HepG2 (cell line): ENCODE data around the gene HRCT1. TPM values are rescaled to one million over a fixed set of nuclear protein-coding genes. Genes with fewer than 3 reads are reported as not detected.

ENCODE experiments used
- ATAC-seq: fragments of 200-7000 bp; cut with Tn5 transposase; 3 replicates; pipeline ENCODE4 v1.9.1; 2020; ENCODE audit warnings: mild to moderate bottlenecking, moderate library complexity
- BruUV-seq: library from RNA; stranded (reverse); fragments of 400-500 nt; replicated peaks from 2 replicates; lab custom pipeline; 2021; lab: Mats Ljungman, UMichigan
- CTCF ChIA-PET: fragments of 300-600 bp; formaldehyde crosslinking; extraction: SDS; loops from one replicate; lab custom pipeline; 2021; ENCODE audit warnings: low total read pairs, inconsistent platforms, low intra/inter-chr PET ratio; lab: Yijun Ruan, JAX
- POLR2A ChIA-PET: fragments of 350-600 bp; sonication (Branson Sonifier 250); formaldehyde crosslinking; loops from one replicate; lab custom pipeline; 2020; ENCODE audit warnings: antibody characterized with exemption, inconsistent platforms; lab: Yijun Ruan, JAX
- DNase-seq: peaks from one replicate; pipeline ENCODE4 v3.0.0-alpha.2; 2015; ENCODE audit warnings: low spot score
- FAIRE-seq: peaks from 3 replicates; lab custom pipeline; 2011; peaks lifted over from hg19 to GRCh38; lab: Jason Lieb, UNC
- H2AFZ ChIP-seq: one replicate; pipeline ENCODE4 v1.6.1; 2011; ENCODE audit warnings: low read length, inconsistent platforms
- H3K27ac ChIP-seq: fragments of 300-600 bp; 3 replicates; pipeline ENCODE4 v1.8.0; 2011; ENCODE audit warnings: mixed run types, mild to moderate bottlenecking, mixed read lengths, low read length, inconsistent platforms; ENCODE audit not compliant: insufficient read depth; ENCODE audit errors: extremely low read length
- H3K27me3 ChIP-seq, 2 experiments: fragments of 200-600 bp in 1 of 2; 2 replicates in 1 of 2; 3 replicates in 1 of 2; pipeline versions ENCODE4 v1.6.0 to v1.8.0; 2011; ENCODE audit warnings: low read length in 2 of 2, mild to moderate bottlenecking in 2 of 2, moderate library complexity in 2 of 2, inconsistent platforms in 1 of 2; ENCODE audit not compliant: insufficient read depth in 2 of 2, control insufficient read depth in 1 of 2
- H3K36me3 ChIP-seq, 2 experiments: fragments of 200-600 bp in 1 of 2; replicated peaks in 1 of 2; 2 replicates in 1 of 2; 3 replicates in 1 of 2; pipeline versions ENCODE4 v1.5.1 to v1.8.0; 2011; ENCODE audit warnings: low read length in 2 of 2, inconsistent platforms in 1 of 2; ENCODE audit not compliant: insufficient read depth in 2 of 2, control insufficient read depth in 1 of 2
- H3K4me1 ChIP-seq: 2 replicates; pipeline ENCODE4 v1.5.1; 2012; ENCODE audit warnings: low read length, inconsistent platforms; ENCODE audit not compliant: insufficient read depth
- H3K4me2 ChIP-seq: 2 replicates; pipeline ENCODE4 v1.6.0; 2011; ENCODE audit warnings: low read depth, low read length, inconsistent platforms
- H3K4me3 ChIP-seq, 3 experiments: fragments of 200-600 bp in 1 of 3; sonication (generic), shearing (Covaris generic) in 1 of 3; replicated peaks in 1 of 3; 2 replicates each; pipeline ENCODE4 v1.5.1; 2011 to 2016; ENCODE audit warnings: low read length in 3 of 3, inconsistent platforms in 2 of 3, low read depth in 2 of 3, mild to moderate bottlenecking in 2 of 3, control low read depth in 1 of 3, mixed read lengths in 1 of 3; ENCODE audit not compliant: insufficient read depth in 1 of 3
- H3K79me2 ChIP-seq: one replicate; pipeline ENCODE4 v1.6.1; 2011; ENCODE audit warnings: low read length, inconsistent platforms; ENCODE audit not compliant: insufficient read depth
- H3K9ac ChIP-seq: 2 replicates; pipeline ENCODE4 v1.6.0; 2011; ENCODE audit warnings: mild to moderate bottlenecking, low read depth, low read length, inconsistent platforms; ENCODE audit not compliant: insufficient read depth
- H3K9me3 ChIP-seq: 2 replicates; pipeline ENCODE4 v1.5.1; 2012; ENCODE audit warnings: mild to moderate bottlenecking, low read length
- H4K20me1 ChIP-seq: 2 replicates; pipeline ENCODE4 v1.6.0; 2011; ENCODE audit warnings: inconsistent platforms, mild to moderate bottlenecking, low read length, moderate library complexity; ENCODE audit not compliant: insufficient read depth
- HCFC1 ChIP-seq: fragments of 150-350 bp; IDR thresholded peaks from 2 replicates; pipeline ENCODE4 v1.6.1; 2014; ENCODE audit warnings: low read depth, low read length
- KMT2B ChIP-seq: IDR thresholded peaks from 2 replicates; pipeline ENCODE4 v1.6.1; 2016; ENCODE audit warnings: missing genetic modification reagents, missing compliant biosample characterization
- NFRKB ChIP-seq: fragments of 450-650 bp; IDR thresholded peaks from 2 replicates; pipeline ENCODE4 v1.6.1; 2017
- NPAS2 ChIP-seq: sonication (generic); formaldehyde crosslinking; IDR thresholded peaks from 2 replicates; pipeline ENCODE4 v1.8.0; 2022; ENCODE audit warnings: mild to moderate bottlenecking, missing genetic modification reagents, borderline replicate concordance
- NR2F1 ChIP-seq, 2 experiments: fragments of 450-650 bp in 1 of 2; formaldehyde crosslinking in 1 of 2; IDR thresholded peaks; 2 replicates each; pipeline versions ENCODE4 v1.5.0 to v1.6.1; 2016 to 2020; ENCODE audit warnings: mild to moderate bottlenecking in 1 of 2, missing compliant biosample characterization in 1 of 2, missing genetic modification reagents in 1 of 2, moderate library complexity in 1 of 2
- SMARCC2 ChIP-seq: fragments of 450-650 bp; IDR thresholded peaks from 2 replicates; pipeline ENCODE4 v1.6.1; 2017; ENCODE audit warnings: antibody characterized with exemption, mild to moderate bottlenecking
- ZBTB7A ChIP-seq: sonication (generic); formaldehyde crosslinking; IDR thresholded peaks from 2 replicates; pipeline ENCODE4 v1.8.0; 2022; ENCODE audit warnings: mild to moderate bottlenecking, missing genetic modification reagents
- ZNF281 ChIP-seq: sonication (generic); formaldehyde crosslinking; IDR thresholded peaks from 2 replicates; pipeline ENCODE4 v1.4.0; 2020; ENCODE audit warnings: missing genetic modification reagents, borderline replicate concordance
- ZNF709 ChIP-seq: sonication (generic); formaldehyde crosslinking; IDR thresholded peaks from 2 replicates; pipeline ENCODE4 v1.5.0; 2020; ENCODE audit warnings: mild to moderate bottlenecking, missing genetic modification reagents
- WGBS: methylation state at CpG from one replicate; pipeline ENCODE4 v1.1.6; 2017; ENCODE audit warnings: low lambda C conversion rate; 5-methylcytosine and 5-hydroxymethylcytosine counted together
- in situ Hi-C: cut with HindIII; loops from 2 replicates; pipeline ENCODE4 v1.10.0; 2017; ENCODE audit warnings: low pct_unique_long_range_greater_than_20kb; ENCODE audit not compliant: extremely low pct_ligation_motif_present
- intact Hi-C: fragments of 100-400 bp; cut with micrococcal nuclease; formaldehyde crosslinking; loops from one replicate; pipeline ENCODE4 v1.10.0; 2022; ENCODE audit not compliant: unreplicated experiment
- polyA plus RNA-seq, 8 experiments: library from polyadenylated mRNA; depleted of rRNA in 3 of 8; stranded (reverse) in 7 of 8; unstranded in 1 of 8; fragments of >200 nt; fragmentation: Illumina TruSeq in 4 of 8; extraction: Trizol in 4 of 8; gene quantifications; 2 replicates each; pipeline versions ENCODE4 v1.2.1 to v1.2.3, GENCODE V29; 2011 to 2016; ENCODE audit warnings: low read depth in 4 of 8, missing spikeins in 1 of 8, mixed read lengths in 1 of 8; ENCODE audit not compliant: insufficient read depth in 1 of 8
- total RNA-seq, 5 experiments: library from RNA; depleted of rRNA; stranded (reverse); fragments of >200 nt; fragmentation: Illumina TruSeq; extraction: Trizol; gene quantifications; 2 replicates each; pipeline ENCODE4 v1.2.3, GENCODE V29; 2016; ENCODE audit warnings: low read depth in 1 of 5
- TF ChIP-seq, protein P1 (sequence below): sonication (generic); formaldehyde crosslinking; IDR thresholded peaks from 2 replicates; pipeline ENCODE4 v1.4.0; 2020; ENCODE audit warnings: missing genetic modification reagents, borderline replicate concordance

The HRCT1 gene
- total and polyA plus RNA-seq, 2 of the 13 experiments (the other 11 are each of a cell fraction or from before 2014, with no cell fraction given) = 0.13 TPM; not detected in 1

DNA sequence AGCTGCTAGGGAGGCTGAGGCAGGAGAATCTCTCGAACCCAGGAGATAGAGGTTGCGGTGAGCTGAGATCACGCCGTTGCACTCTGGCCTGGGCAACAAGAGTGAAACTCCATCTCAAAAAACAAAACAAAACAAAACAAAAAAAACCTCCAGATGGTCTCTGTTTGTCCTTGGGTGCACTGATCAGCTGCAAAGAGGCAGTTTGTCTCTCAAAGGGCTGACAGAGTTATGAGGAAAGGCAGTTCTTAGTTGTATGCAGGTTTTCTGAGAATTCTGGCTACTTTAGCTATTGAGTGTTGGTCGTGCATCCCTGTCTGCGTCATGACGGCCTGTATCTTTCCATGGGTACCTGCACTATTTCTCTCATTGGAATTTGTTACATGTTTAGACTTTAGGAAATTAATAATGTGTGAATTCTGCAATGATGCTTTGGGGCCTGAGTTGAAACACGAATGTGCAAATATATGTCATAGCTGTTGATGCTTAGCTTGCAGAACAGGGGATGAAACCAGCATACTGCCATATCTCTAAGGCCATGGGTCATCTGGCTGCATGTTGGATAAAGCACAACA lies 33.8 kb downstream of the HRCT1 start:
- POLR2A ChIA-PET = no interaction called here
- Histone ChIP-seq H3K4me3 (no peak overlapping the region), H3K4me2 (no peak overlapping the region), H2AFZ (no peak overlapping the region), H4K20me1 (no peaks in the 10 kb centered on the region), H3K79me2 (no peaks in the 10 kb centered on the region), H3K36me3 (no peaks in the 10 kb centered on the region), H3K27ac (no peak overlapping the region), H3K9ac (no peak overlapping the region), H3K27me3 (peaks cover 0 to 6% of the 10 kb centered on the region in 2 experiments; a peak in 2 of 5 replicates), H3K4me1 (peaks cover 9% of the 10 kb centered on the region), H3K9me3 (no peaks in the 10 kb centered on the region)
- ATAC-seq (no peak), FAIRE-seq (no peak), DNase-seq (no peak)
- CTCF ChIA-PET = no interaction called here
- no TSS peak for BruUV-seq
- WGBS = 32% methylated on average over 8 of the region's 8 CpGs
- in situ Hi-C loops = no loop called here
- TF ChIP-seq, protein P1, sequence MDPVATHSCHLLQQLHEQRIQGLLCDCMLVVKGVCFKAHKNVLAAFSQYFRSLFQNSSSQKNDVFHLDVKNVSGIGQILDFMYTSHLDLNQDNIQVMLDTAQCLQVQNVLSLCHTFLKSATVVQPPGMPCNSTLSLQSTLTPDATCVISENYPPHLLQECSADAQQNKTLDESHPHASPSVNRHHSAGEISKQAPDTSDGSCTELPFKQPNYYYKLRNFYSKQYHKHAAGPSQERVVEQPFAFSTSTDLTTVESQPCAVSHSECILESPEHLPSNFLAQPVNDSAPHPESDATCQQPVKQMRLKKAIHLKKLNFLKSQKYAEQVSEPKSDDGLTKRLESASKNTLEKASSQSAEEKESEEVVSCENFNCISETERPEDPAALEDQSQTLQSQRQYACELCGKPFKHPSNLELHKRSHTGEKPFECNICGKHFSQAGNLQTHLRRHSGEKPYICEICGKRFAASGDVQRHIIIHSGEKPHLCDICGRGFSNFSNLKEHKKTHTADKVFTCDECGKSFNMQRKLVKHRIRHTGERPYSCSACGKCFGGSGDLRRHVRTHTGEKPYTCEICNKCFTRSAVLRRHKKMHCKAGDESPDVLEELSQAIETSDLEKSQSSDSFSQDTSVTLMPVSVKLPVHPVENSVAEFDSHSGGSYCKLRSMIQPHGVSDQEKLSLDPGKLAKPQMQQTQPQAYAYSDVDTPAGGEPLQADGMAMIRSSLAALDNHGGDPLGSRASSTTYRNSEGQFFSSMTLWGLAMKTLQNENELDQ (CRISPR knock-in tag) = no peak
- TF ChIP-seq KMT2B (CRISPR knock-in tag) = no peak
- TF ChIP-seq SMARCC2 = no peak
- no peak for TF ChIP-seq ZBTB7A (CRISPR knock-in tag)
- no peak for TF ChIP-seq ZNF281 (CRISPR knock-in tag)
- TF ChIP-seq NFRKB = no peak
- TF ChIP-seq NR2F1 (CRISPR knock-in tag; IDR thresholded peaks at IDR 0.05) = no peak
- TF ChIP-seq ZNF709 (CRISPR knock-in tag) = no peak
- no peak for TF ChIP-seq HCFC1
- TF ChIP-seq NPAS2 = no peak
- intact Hi-C loops = no loop called here
